ENCODE results near the gene KCNJ11.
A peak's percentile ranks its signal among the peaks of the same experiment; 100 is the strongest.
"Not testable (repeated sequence)": the region's sequence is repeated elsewhere in the genome, so short reads cannot be mapped to it uniquely, and the experiment has no call there.

The KCNJ11 gene

DNA sequence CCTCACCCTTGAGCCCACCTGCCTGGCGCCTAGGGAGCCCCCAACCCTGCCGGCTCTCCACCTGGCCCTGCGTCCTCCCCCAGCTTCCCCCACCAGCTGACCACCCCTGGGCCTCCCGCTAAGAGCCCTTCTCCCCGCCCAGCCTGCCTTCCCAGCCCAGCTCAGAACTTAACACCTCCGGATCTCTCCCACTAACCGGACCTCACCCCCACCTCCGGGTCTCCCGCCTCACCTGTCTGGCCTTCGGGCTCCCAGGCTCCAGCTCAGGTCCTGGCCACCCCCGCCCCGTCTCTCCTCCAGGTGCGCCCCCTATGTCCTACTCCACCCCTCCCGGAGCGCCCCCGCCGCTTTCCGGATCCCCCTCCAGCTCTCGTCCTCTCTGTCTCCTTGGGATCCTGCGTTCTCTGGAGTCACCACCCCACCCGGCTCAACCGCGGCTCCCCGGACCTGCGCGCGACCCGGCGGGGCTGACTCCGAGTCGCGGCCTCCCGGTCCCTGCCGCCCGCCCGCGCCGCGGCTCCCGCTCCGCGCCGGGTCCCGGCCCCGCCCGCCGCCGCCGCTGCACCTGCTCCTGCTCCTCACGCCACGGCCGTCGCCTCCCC lies at the start of gene KCNJ11:
KCNJ11 (minus strand) TSS at position 51 of the 602 bp plus-strand sequence. CDS start 568 bp downstream, outside the sequence.
- DNase-seq: peak in 4 of 51 donors; percentile 11 to 47 (median 38)

DNA sequence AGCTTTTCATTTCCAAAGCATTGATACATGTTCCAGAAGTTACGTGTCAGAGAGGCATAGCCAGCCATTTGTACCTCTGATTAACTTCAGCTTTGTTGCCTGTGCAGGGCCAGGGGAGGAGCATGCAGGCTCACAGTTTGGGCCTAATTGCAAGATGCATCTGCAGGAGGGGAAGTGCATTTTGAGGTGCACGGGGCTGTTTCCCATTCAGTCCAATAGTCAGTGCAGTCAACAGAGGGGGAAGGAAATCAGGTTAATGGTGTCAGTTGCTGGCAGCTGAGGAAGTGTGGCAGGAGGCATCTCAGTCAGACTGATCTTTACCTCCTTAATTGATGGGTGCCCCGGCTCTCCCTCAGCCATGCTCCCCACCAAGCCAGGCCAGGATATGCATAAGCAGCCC lies 48.9 kb upstream of the KCNJ11 start:
- DNase-seq: no peak

DNA sequence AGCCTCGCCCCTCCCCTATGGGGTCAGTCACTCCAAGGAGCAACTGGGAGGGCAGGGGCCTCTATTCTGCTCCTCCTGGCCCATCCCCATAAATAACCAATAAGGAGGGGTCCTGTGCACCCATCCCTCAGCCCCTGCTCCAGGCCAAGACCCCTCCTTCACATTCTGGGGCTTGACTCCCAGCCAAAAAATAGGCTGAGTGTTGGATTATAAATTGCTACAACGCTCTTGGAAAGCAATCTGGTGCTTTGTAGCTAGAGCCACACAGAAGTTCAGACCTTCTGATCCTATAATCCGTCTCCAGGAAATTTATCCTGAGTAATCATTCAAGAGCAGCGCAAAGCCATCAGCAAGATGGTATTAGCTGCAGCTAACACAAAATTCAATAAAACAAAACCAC lies 45.6 kb upstream of the KCNJ11 start:
- DNase-seq: no peak

DNA sequence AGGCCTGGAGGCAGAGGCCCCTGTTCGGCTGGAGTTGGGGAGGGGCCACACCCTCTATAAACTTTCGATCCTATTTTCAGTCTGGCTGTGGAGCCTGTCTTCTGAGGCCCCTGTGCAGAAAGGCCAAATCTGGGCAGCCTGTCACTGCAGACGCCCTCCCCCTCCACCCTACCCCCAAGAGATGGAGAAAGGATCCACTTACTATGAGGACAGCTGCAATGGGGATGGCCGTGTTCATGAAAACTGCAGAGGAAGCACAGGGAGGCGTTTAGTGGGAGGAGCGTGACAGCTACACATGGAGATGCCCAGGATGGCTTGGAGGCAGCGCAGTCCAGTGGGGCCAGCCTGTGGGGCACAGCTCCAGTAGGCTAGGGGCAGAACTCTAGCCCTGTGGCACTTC lies 43.5 kb upstream of the KCNJ11 start:
- peak in 1 of 51 donors; percentile 14 for DNase-seq

DNA sequence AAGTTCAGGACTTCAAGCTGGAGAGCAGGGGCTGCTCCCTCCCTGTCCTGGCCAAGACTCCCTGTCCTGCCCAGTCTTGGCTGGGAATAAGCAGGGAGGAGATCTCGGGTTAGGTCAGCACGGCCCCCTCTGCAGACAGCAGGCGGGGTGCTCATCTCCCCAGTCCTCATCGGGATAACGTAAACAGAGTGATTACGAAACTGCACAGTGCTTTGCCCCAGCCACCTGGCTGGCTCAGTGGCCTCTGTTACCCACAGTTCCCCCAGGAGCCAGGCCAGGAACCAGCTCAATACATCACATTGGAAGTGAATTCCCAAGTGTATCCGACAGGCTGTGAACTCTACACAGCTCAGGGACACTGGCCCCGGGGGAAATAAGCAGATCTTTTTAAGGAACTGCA lies 42.7 kb upstream of the KCNJ11 start:
- DNase-seq: no peak

DNA sequence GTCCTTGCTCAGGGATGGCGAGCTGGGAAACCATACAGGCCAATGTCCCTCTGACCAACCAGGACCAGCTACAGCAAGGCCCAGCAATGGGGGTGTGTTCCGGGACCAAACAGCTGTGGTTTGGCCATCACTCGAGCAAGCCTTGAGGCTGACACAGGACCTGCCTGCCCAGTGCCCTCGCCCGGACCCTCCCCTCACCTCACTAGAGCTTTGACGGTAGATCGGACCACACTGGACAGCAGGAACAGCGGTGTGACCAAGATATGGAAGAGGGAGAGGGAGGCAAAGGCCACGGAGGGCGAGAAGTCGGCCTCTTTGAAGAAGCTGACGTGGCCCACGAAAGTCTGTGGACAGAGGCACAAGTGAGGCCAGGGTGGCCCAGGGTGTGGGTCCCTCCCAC lies 42.2 kb upstream of the KCNJ11 start:
- DNase-seq: no peak

DNA sequence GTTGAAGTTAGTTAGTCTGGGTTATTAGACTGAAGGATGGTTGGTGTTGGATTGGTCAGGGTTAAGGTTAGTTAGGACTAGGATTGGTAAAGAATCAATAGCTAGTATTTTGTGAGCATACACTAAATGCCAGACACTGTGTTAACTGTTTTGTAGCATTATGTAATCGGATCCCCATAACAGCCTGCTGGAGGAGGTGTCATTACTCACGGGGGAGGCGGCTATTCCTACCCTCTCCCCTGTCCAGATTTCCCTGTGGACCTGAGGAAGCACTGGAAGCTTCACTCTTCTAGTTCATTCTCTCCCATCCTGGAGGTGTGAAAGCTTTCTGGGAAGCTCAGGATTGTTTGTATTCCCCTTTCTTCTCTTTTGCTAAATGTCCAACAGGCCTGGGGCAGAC lies 40.5 kb upstream of the KCNJ11 start:
- DNase-seq: no peak

DNA sequence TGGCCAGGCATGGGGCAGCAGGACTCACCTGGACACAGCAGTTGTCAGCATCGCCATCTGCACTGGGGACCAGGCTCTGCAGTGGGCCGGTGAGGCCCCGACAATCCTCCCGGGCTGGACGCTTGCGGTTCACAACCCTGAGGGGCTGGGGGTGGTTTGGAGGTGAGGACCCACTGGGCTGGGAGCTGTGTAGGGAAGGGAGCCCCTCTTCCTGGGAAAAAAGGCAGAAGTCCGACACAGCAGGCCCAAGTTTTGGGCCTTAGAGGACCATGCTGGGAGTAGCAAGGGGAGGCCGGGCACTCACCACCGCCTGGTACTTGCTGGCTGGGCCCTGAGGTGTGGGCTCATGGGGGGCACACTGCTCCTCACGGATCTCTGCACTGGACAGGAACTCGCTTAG lies 39.8 kb upstream of the KCNJ11 start:
- DNase-seq: no peak

DNA sequence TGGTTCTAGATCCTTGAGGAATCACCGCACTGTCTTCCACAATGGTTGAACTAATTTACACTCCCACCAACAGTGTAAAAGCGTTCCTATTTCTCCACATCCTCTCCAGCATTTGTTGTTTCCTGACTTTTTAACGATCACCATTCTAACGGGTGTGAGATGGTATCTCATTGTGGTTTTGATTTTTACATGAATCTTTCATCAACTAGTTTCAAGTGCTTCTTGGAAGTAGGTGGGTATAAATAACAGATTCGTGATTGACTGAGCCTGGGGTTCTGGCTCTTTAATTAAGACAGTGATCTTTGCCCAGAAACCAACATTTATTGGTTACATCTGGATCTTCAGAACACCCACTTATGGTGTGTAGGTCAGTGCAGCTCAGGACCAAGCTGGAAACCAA lies 37.8 kb upstream of the KCNJ11 start:
- DNase-seq: not testable (repeated sequence)

DNA sequence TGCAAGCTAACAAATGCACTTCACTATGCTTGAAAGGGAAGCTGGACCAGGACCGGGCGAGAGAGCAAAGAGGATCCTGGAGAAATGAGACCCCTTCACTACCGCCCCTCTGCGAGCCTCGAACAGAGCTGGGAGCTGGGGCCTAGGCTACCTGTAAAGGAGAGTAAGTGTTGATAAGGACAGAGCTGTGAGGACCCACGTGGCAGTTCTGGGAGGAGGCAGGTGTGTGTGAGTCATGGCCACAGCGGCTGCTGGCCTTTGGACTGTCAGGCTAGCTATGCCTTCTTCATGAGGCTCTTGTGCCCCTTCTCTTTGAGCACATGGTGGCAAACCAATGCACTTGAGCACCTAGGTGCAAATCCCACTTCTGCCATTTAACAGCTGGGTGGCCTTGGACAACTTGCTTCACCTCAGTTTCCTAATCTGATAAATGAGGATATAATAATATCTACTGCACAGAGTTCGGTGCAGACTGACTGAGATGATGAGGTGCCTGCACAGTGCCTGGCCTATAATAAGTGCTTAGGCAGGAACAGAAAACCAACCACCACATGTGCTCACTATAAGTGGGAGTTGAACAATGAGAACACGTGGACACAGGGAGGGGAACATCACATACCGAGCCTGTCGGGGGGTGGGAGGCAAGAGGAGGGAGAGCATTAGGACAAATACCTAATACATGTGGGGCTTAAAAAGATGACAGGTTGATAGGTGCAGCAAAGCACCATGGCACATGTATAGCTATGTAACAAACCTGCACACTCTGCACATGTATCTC lies 35.3 kb upstream of the KCNJ11 start:
- DNase-seq: peak in 2 of 51 donors; percentile 2 to 33

DNA sequence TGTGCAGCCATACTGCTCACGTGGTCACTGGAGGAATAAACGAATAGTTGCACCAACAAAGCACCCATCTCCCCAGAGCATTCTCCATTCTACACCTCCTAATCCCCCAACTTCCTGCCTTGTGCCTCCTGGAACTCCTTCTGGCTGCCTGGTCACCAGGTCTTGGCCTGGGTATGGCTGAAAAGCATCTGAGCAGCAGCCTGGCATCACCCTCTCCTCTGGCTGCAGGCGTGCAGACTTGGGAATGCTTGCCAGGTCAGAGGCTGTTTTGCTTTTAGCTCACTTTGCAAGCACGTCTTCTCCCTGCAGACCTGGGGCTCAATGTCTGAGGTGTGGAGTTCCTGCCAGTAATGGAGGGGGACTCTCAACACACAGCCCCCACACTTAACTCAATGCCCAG lies 33.3 kb upstream of the KCNJ11 start:
- DNase-seq: no peak

DNA sequence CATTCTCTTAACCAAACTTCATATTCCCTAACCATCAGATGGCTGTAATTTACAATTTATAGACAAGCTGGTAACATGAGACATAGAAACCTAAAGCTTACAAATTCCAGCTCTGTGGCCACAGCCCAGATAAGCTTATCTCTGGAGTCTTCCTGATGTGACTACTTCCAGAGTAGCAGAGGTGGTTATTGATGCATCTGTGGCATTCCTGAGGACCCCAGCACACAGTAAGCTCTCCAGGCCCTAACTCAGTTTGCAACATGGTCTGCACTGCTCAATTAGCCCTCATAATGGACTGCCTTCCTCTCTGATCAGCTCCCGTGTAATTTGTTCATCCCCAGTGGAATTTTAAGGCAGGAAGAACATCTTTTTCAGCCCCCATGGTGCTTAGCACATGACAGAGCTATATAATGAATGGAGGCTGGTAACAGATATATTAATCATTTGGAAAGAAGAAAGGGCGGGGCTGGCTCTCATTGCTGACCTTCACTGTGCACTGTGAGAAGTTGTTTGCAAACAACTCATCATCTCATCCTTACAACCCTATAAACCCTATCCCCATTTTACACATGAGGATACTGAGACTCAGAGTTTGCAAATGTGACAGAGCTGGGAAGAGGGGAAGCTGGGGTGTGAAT lies 30.1 kb upstream of the KCNJ11 start:
- DNase-seq: no peak

DNA sequence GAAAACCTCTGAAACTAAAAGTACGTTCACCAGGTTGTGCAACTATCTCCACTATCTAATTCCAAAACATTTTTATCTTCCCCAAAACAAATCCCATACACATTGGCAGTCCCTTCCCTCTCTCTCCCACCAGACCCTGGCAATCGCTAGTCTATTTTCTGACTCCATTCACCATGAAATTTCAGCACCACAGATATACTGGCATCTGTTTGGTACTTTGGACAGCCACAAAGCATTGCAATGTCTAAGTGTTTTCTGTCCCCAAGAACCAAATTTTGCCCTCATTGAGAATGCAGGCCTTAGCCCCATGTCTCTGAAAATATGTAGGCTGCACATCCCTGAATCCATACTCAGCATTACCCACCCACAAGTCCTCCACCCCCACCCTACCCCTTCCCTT lies 28.0 kb upstream of the KCNJ11 start:
- DNase-seq: no peak

DNA sequence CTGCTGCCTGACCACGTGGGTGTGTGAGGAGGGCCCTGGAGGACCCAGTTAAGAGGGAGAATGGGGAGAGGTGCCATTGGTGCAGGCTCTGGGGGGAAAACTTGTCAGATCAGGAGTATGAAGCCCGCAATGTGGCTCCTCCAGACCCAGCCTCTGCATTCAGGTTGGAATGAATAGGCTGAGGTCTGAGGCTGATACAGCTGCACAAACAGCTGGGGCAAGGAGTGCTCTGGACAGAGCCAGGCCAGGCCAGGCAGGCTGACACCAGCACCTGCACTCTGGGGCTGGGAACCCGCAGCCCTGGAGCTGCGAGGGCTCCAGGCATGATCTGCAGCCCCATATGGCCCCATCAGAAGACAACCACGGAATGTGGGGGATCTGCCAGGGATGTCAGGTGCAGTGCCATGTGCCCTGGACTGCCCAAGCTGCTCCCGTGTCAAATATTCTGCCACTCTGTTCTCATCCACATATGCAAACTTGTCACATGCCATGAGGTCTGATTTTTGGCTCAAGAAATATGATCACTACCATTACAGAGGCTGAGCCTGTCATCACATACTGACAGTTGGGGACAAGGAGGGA lies 27.2 kb upstream of the KCNJ11 start:
- DNase-seq: no peak

DNA sequence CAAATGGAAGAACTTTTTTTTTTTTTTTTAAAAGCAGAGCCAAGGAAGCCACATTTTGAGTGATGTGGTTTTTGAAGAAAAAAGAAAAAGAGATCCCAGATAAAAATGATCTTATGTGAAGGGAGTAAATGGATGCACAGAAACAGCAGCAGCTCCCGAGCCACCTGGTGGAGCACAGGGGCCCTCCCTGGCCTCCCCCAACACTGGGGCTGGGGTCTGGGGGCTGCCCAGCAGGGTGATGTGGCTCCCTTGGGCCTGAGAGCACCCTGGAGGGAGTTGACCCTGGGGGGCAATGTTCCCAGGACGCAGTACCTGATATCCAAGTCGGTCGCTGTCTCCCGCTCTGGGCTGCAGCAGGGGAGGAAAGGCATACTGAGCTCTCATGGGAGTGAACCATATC lies 26.5 kb upstream of the KCNJ11 start:
- no peak for DNase-seq

DNA sequence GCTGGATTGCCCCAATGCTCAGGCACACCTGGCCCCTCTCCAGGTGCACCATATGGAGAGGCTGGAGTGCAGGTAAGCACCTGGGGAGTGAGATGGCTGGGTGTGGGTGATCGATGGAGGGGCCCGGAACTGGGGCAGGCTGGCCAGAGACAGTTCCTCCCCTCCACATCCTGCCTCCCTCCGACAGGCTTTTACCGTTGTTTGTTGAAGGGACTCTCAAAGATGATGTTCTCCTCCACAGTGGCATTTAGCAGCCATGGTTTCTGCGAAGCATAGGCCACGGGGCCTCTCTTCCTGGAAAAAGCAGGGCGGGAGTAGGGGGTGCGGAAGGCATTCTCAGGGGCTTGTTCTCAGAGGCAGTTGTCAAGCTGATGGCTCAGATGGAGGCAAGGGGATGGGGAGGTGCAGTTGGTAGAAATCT lies 25.9 kb upstream of the KCNJ11 start:
- DNase-seq: no peak

DNA sequence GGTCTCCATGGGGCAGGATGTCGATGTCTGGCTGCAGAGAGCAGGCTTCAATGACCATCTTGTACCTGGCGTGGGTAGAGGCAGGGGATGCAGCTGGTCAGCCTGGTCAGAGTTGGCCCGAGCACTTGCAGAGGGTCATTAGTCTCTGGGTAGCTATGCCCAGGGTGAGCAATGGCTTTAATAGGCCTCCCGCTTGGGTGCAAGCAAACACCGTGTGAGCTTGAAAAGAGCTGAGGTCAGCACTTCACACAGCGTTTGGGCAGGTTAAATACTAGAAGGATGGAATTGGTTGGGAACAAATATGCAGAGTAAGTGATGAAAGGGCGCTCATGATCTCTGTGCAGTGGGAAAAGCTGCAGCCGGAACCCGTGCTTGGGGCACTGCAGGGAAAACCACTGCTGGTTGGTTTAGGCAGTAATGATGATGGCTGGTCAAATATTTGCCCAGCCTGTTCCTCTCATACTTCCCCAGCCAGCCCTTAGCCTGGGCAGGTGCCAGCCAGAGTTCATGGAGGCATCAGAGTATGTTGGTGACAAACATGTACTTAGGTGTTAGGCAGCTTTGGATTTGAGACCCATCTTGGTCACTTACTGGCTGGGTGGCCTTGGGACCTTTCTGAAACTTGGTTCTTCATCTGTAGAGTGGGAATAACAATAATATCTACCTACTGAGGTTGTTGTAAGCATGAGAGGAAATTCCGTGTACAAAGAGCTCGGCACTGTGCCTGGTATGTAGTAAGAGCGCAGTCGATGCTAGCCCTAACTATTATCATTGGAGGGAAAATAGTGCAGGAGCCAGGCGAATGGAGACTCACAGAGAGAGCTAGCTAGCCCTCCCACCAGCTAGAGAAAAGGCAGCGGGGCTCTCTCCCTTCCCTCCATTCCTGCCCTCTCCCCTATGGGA lies 25.2 kb upstream of the KCNJ11 start:
- no peak for DNase-seq

DNA sequence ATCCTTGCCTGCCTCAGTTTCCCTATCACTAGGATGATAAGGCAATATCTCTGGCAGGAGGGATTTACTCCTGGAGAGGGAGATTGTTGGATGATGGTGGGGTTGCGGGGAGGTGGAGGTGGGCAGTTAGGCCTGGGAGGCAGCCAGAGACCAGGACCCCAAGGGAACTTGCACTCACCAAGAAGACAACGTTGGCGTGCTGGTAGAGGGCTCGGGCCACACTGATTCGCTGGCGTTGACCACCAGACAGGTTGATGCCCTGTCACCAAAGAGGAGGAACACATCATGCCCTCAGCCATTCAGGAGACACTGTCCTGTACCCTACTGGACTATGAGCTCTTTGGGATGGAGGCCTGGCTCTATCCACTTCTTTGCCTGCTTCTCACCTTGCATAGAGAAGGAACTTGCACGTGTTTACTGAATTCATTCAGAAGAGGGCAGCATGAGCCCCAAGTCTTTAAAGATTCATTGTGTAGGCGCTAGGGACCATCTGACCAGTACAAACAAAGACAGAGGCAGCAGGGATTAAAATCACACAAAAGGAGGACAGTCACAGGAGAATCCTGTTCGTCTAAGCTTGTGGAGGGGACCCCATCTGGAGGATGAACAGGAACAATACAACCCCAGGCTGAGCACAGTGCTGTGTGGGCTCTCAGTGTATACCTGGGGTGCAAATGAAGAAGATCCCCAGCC lies 24.2 kb upstream of the KCNJ11 start:
- DNase-seq: no peak

DNA sequence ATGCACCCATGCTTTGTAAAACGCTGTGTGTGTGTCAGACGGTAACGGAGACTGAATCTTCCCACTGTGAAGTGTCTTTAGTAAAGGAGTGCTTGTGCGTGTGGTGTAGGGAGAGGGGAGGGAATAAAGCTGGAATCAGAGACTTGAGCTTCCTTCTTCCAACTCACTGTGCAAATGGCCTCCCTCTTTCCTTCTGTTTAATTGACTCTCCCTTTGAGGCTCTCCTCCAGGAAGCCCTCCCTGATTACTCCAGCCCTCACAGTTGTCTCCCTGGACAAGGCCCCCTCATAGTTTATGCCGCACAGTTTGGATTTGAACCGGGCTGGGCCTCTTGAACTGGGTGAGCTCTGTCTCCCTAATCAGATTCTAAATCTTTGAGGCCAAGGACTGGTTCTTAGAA lies 23.0 kb upstream of the KCNJ11 start:
- no peak for DNase-seq

DNA sequence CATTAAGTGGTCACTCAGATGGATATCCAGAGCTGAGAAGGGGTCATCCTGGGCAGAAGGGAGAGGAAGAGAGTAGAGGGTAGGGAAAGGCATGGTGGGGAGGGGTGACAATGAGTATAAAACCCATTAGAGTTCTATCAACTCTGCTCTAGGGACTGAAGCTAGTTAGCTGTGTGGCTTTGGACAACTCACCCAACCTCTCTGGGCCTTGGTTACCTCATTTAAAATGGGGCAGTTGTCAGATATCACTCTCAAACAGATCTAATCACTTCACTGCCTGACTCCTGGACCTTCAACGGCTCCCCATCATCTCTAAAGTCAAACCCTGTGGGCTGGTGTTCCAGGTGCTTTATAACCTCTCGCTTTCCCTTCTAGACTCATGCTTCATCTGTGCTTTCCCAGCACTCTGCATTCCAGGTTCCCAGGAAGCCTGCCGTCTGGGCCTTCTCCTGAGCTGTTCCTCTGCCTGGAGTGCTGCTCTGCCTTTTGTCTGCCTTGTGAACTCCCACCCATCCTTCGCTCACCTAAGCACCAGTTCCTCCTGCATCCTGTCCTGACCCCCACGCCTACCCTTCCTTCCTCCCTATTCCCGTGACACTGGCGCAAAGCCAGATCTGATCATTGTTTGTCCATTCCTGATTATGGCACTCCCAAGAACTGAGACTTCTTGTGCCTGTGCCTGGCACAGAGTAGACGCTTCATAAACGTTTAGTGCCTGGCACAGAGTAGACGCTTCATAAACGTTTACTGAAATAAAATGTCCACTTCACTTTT lies 22.3 kb upstream of the KCNJ11 start:
- DNase-seq: no peak

All from hypothalamus (tissue), 51 donors.